Measurements from ENCODE around the gene PRRG2.
A peak's percentile ranks its signal among the peaks of the same experiment; 100 is the strongest.

PRRG2 gene

GRCh38 chr19:49557641-49558325 lies 23.3 kb upstream of the PRRG2 start:
- DNase-seq, result no peak

- DNase-seq, result no peak
Measured at GRCh38 chr19:49558591-49558990, 22.5 kb upstream of the PRRG2 start.

GRCh38 chr19:49559443-49559842 lies 21.7 kb upstream of the PRRG2 start:
- DNase-seq, result no peak

GRCh38 chr19:49559928-49560327 lies 21.2 kb upstream of the PRRG2 start:
- no peak for DNase-seq

- DNase-seq, result no peak
Measured at GRCh38 chr19:49560358-49560900, 20.7 kb upstream of the PRRG2 start.

- DNase-seq, result no peak
Measured at GRCh38 chr19:49564616-49565045, 16.5 kb upstream of the PRRG2 start.

- no peak for DNase-seq
Measured at GRCh38 chr19:49565261-49565660, 15.9 kb upstream of the PRRG2 start.

GRCh38 chr19:49566302-49566701 lies 14.8 kb upstream of the PRRG2 start:
- no peak for DNase-seq

GRCh38 chr19:49567861-49568441 lies 13.2 kb upstream of the PRRG2 start:
- DNase-seq, result no peak

GRCh38 chr19:49570138-49570856 lies 10.8 kb upstream of the PRRG2 start:
- DNase-seq, result peak; percentile 75

GRCh38 chr19:49570997-49571676 lies 10.0 kb upstream of the PRRG2 start:
- no peak for DNase-seq

- DNase-seq, result no peak
Measured at GRCh38 chr19:49573009-49573408, 8.1 kb upstream of the PRRG2 start.

- no peak for DNase-seq
Measured at GRCh38 chr19:49573425-49573824, 7.7 kb upstream of the PRRG2 start.

GRCh38 chr19:49574206-49574755 lies 6.8 kb upstream of the PRRG2 start:
- no peak for DNase-seq

GRCh38 chr19:49579193-49579592 lies 1.9 kb upstream of the PRRG2 start:
- DNase-seq, result no peak

GRCh38 chr19:49579947-49580263 lies 1.2 kb upstream of the PRRG2 start:
- DNase-seq, result no peak

GRCh38 chr19:49580264-49581006 lies 681 bp upstream of the PRRG2 start, which contains the start of gene NOSIP:
TSS of gene NOSIP (minus strand) at chr19:49580556. CDS start at chr19:49560691, 19,865 bp downstream.
- peak; percentile 92 for DNase-seq

GRCh38 chr19:49583239-49583638 lies 2.1 kb downstream of the PRRG2 start:
- DNase-seq, result no peak

GRCh38 chr19:49585023-49585422 lies 3.9 kb downstream of the PRRG2 start:
- DNase-seq, result peak; percentile 54

- DNase-seq, result no peak
Measured at GRCh38 chr19:49587227-49587626, 6.1 kb downstream of the PRRG2 start.

GRCh38 chr19:49588365-49589122 lies 7.4 kb downstream of the PRRG2 start:
- DNase-seq, result no peak

- no peak for DNase-seq
Measured at GRCh38 chr19:49589502-49589905, 8.4 kb downstream of the PRRG2 start.

Data from NCI-H2227 treated with DMSO at 0.1 percent for 48 hours (cell line).